Upper lobe of left lung (tissue), 6 donors: ENCODE results near the gene UBE4A. TPM values are rescaled to one million over a fixed set of nuclear protein-coding genes. Genes with fewer than 3 reads are reported as not detected.

Experiments
- ATAC-seq, 2 donors: fragments of 200-7000 bp; cut with Tn5 transposase; one replicate each; pipeline ENCODE4 v1.9.1; 2022; ENCODE audit warnings: mild to moderate bottlenecking in 2 of 2, moderate library complexity in 2 of 2; ENCODE audit not compliant: low FRiP score in 2 of 2
- DNase-seq, 2 donors: peaks; one replicate each; pipeline ENCODE4 v3.0.0-alpha.2; 2019 to 2020
- H3K27ac ChIP-seq, 4 donors: fragments of 200-600 bp; sonication (generic); one replicate each; pipeline ENCODE4 v1.5.1; 2016 to 2019
- H3K27me3 ChIP-seq, 4 donors: fragments of 200-600 bp; sonication (generic); one replicate each; pipeline ENCODE4 v1.5.1; 2017 to 2019
- H3K36me3 ChIP-seq, 4 donors: fragments of 200-600 bp; sonication (generic); one replicate each; pipeline ENCODE4 v1.5.1; 2016 to 2019
- H3K4me1 ChIP-seq, 4 donors: fragments of 200-600 bp; sonication (generic); one replicate each; pipeline ENCODE4 v1.5.1; 2018 to 2019
- H3K4me3 ChIP-seq, 4 donors: fragments of 200-600 bp; sonication (generic); one replicate each; pipeline ENCODE4 v1.5.1; 2017 to 2019; ENCODE audit warnings: mild to moderate bottlenecking in 2 of 4, moderate library complexity in 1 of 4
- H3K9me3 ChIP-seq, 4 donors: fragments of 200-600 bp; sonication (generic); one replicate each; pipeline ENCODE4 v1.5.1; 2018 to 2019
- CTCF ChIP-seq, 6 experiments: fragments of 450-650 bp in 4 of 6; fragments of 200-600 bp in 2 of 6; sonication (generic) in 2 of 6; IDR thresholded peaks; one replicate each; pipeline ENCODE4 v1.5.1; 2016 to 2019; ENCODE audit warnings: antibody characterized with exemption in 6 of 6
- EP300 ChIP-seq, 4 donors: sonication (generic); formaldehyde crosslinking; IDR thresholded peaks; one replicate each; pipeline ENCODE4 v1.5.1; 2017; ENCODE audit warnings: antibody characterized with exemption in 4 of 4, control low read depth in 2 of 4
- POLR2A ChIP-seq, 4 donors: fragments of 450-650 bp; IDR thresholded peaks; one replicate each; pipeline ENCODE4 v1.5.1; 2016 to 2017; ENCODE audit warnings: antibody characterized with exemption in 4 of 4, mild to moderate bottlenecking in 2 of 4
- POLR2AphosphoS5 ChIP-seq, 2 donors: sonication (generic); formaldehyde crosslinking; IDR thresholded peaks; one replicate each; pipeline ENCODE4 v1.5.1; 2017; ENCODE audit warnings: antibody characterized with exemption in 2 of 2
- WGBS, 2 donors: methylation state at CpG; one replicate each; pipeline ENCODE4 v1.1.5; 2017 to 2018; 5-methylcytosine and 5-hydroxymethylcytosine counted together
- total RNA-seq, 6 donors: library from RNA; depleted of rRNA in 4 of 6; stranded (reverse); fragments of >200 nt in 4 of 6; gene quantifications; one replicate each; pipeline versions ENCODE4 v1.1.0 to v1.2.1, GENCODE V29; 2016 to 2021
- donor health status: DM: no; HTN: no; CAD: no; lungs with moderate emphysema.
- donor health status: DM: no; HTN: yes; CAD: no; lungs with severe emphysema.

Gene UBE4A
- total RNA-seq, 6 donors from 2014 or later: 22.5 to 49.2 (median 38.2) TPM

GRCh38 chr11:118382954-118383353 is 23.6 kb downstream of the UBE4A start:
- WGBS, 2 donors: 94 to 97% methylated on average over 3 of the region's 3 CpGs
- Histone ChIP-seq H3K9me3 (no peaks in the 10 kb centered on the region), H3K36me3 (peaks cover 50 to 100% (median 94%) of the 10 kb centered on the region in 4 donors), H3K4me3 (no peak overlapping the region), H3K27me3 (no peaks in the 10 kb centered on the region), H3K4me1 (no peaks in the 10 kb centered on the region), H3K27ac (no peak overlapping the region)
- no peak for TF ChIP-seq EP300 (IDR thresholded peaks at IDR 0.05)
- TF ChIP-seq POLR2AphosphoS5 (IDR thresholded peaks at IDR 0.05): no peak
- no peak for TF ChIP-seq CTCF (IDR thresholded peaks at IDR 0.05)
- no peak for TF ChIP-seq POLR2A (IDR thresholded peaks at IDR 0.05)
- ATAC-seq (no peak), DNase-seq (no peak)

- Histone ChIP-seq H3K36me3 (peaks cover 47 to 100% (median 94%) of the 10 kb centered on the region in 4 donors), H3K4me1 (no peaks in the 10 kb centered on the region), H3K4me3 (no peak overlapping the region), H3K27ac (no peak overlapping the region), H3K27me3 (no peaks in the 10 kb centered on the region), H3K9me3 (no peaks in the 10 kb centered on the region)
- WGBS, 2 donors: 95 to 96% methylated on average over 3 of the region's 3 CpGs
- no peak for DNase-seq
- ATAC-seq: no peak
- TF ChIP-seq EP300 (IDR thresholded peaks at IDR 0.05) (no peak), POLR2A (IDR thresholded peaks at IDR 0.05) (no peak), POLR2AphosphoS5 (IDR thresholded peaks at IDR 0.05) (no peak), CTCF (IDR thresholded peaks at IDR 0.05) (no peak)
Measured at GRCh38 chr11:118383657-118384056, 24.3 kb downstream of the UBE4A start.

- Histone ChIP-seq H3K36me3 (peaks cover 32 to 64% (median 40%) of the 10 kb centered on the region in 4 donors), H3K27ac (no peak overlapping the region), H3K27me3 (no peaks in the 10 kb centered on the region), H3K4me3 (no peak overlapping the region), H3K4me1 (peaks cover 0 to 6% (median 4%) of the 10 kb centered on the region in 4 donors), H3K9me3 (no peaks in the 10 kb centered on the region)
- DNase-seq: no peak
- no peak for TF ChIP-seq CTCF (IDR thresholded peaks at IDR 0.05)
- TF ChIP-seq POLR2A (IDR thresholded peaks at IDR 0.05): no peak
- no peak for TF ChIP-seq POLR2AphosphoS5 (IDR thresholded peaks at IDR 0.05)
- no peak for TF ChIP-seq EP300 (IDR thresholded peaks at IDR 0.05)
- 84 to 85% methylated on average over 6 of the region's 6 CpGs for WGBS, 2 donors
- ATAC-seq: no peak
Measured at GRCh38 chr11:118396097-118396501, 36.7 kb downstream of the UBE4A start.

GRCh38 chr11:118397448-118397847 is 38.0 kb downstream of the UBE4A start:
- Histone ChIP-seq H3K9me3 (no peaks in the 10 kb centered on the region), H3K27me3 (no peaks in the 10 kb centered on the region), H3K36me3 (peaks cover 22 to 51% (median 31%) of the 10 kb centered on the region in 4 donors), H3K27ac (no peak overlapping the region), H3K4me1 (peaks cover 2 to 8% (median 6%) of the 10 kb centered on the region in 4 donors), H3K4me3 (no peak overlapping the region)
- no peak for DNase-seq
- TF ChIP-seq POLR2AphosphoS5 (IDR thresholded peaks at IDR 0.05): no peak
- ATAC-seq: no peak

GRCh38 chr11:118398791-118399559 is 39.6 kb downstream of the UBE4A start:
- TF ChIP-seq POLR2AphosphoS5 (IDR thresholded peaks at IDR 0.05): no peak
- no peak for TF ChIP-seq EP300 (IDR thresholded peaks at IDR 0.05)
- TF ChIP-seq CTCF (IDR thresholded peaks at IDR 0.05): no peak
- TF ChIP-seq POLR2A (IDR thresholded peaks at IDR 0.05): no peak
- ATAC-seq: no peak
- Histone ChIP-seq H3K4me1 (peaks cover 17 to 23% (median 21%) of the 10 kb centered on the region in 4 donors), H3K36me3 (peaks cover 6 to 35% (median 16%) of the 10 kb centered on the region in 4 donors), H3K9me3 (no peaks in the 10 kb centered on the region), H3K4me3 (no peak overlapping the region), H3K27me3 (no peaks in the 10 kb centered on the region), H3K27ac (peak overlapping the region in 1 of 4 donors; percentile 36)
- DNase-seq: no peak
- 41 to 58% methylated on average over 3 of the region's 3 CpGs for whole genome bisulfite sequencing, 2 donors
